OCI-LY7 (cell line): Measurements from ENCODE around the gene RSL24D1. TPM values are rescaled to one million over a fixed set of nuclear protein-coding genes. Genes with fewer than 3 reads are reported as not detected.

Experiments used
- BruUV-seq: library from RNA; stranded (reverse); fragments of 400-500 nt; replicated peaks from 2 replicates; lab custom pipeline; 2021; lab: Mats Ljungman, UMichigan
- CTCF ChIA-PET: fragments of 300-600 bp; sonication (Branson Sonifier 250); formaldehyde crosslinking; loops from one replicate; lab custom pipeline; 2022; ENCODE audit warnings: antibody characterized with exemption; ENCODE audit not compliant: unreplicated experiment; lab: Charles Lee
- POLR2A ChIA-PET: fragments of 300-600 bp; sonication (Branson Sonifier 250); formaldehyde crosslinking; loops from one replicate; lab custom pipeline; 2022; ENCODE audit warnings: antibody characterized with exemption; lab: Charles Lee
- DNase-seq: peaks from one replicate; pipeline ENCODE4 v3.0.0-alpha.2; 2015; ENCODE audit warnings: low spot score
- H2AFZ ChIP-seq: fragments of 200-600 bp; sonication (generic), shearing (Covaris generic); 2 replicates; pipeline ENCODE4 v1.6.1; 2014; ENCODE audit warnings: mild to moderate bottlenecking, antibody characterized with exemption, low read length, moderate library complexity
- H3K27ac ChIP-seq: fragments of 200-600 bp; sonication (generic); 2 replicates; pipeline ENCODE4 v1.5.1; 2014; ENCODE audit warnings: mixed run types, low read depth, mild to moderate bottlenecking, moderate library complexity, low read length, inconsistent platforms; ENCODE audit not compliant: poor library complexity, severe bottlenecking
- H3K36me3 ChIP-seq: fragments of 200-600 bp; sonication (generic); 2 replicates; pipeline ENCODE4 v1.6.1; 2014; ENCODE audit warnings: mild to moderate bottlenecking, antibody characterized with exemption, low read length, moderate library complexity, mixed read lengths; ENCODE audit not compliant: insufficient read depth
- H3K4me1 ChIP-seq: fragments of 200-600 bp; sonication (generic); 2 replicates; pipeline ENCODE4 v1.5.1; 2014; ENCODE audit warnings: mild to moderate bottlenecking, low read length; ENCODE audit not compliant: insufficient read depth, poor library complexity, severe bottlenecking
- H3K4me2 ChIP-seq: fragments of 200-600 bp; sonication (generic); 2 replicates; pipeline ENCODE4 v1.6.1; 2014; ENCODE audit warnings: mild to moderate bottlenecking, low read length
- H3K4me3 ChIP-seq: fragments of 200-600 bp; sonication (generic); 2 replicates; pipeline ENCODE4 v1.5.1; 2014; ENCODE audit warnings: mild to moderate bottlenecking, low read depth, low read length; ENCODE audit not compliant: poor library complexity, severe bottlenecking
- H3K79me2 ChIP-seq: fragments of 200-600 bp; sonication (generic); 2 replicates; pipeline ENCODE4 v1.6.1; 2016; ENCODE audit warnings: low read depth, mild to moderate bottlenecking, low read length, moderate library complexity, mixed read lengths; ENCODE audit not compliant: insufficient read depth
- H3K9me2 ChIP-seq: fragments of 200-600 bp; sonication (generic); 2 replicates; pipeline ENCODE4 v1.6.1; 2016; ENCODE audit warnings: mild to moderate bottlenecking, low read length, mixed read lengths; ENCODE audit not compliant: insufficient read depth
- H3K9me3 ChIP-seq: fragments of 200-600 bp; sonication (generic); 2 replicates; pipeline ENCODE4 v1.6.1; 2014; ENCODE audit warnings: mild to moderate bottlenecking, mixed run types, low read length, mixed read lengths
- H4K20me1 ChIP-seq: fragments of 200-600 bp; sonication (generic); 2 replicates; pipeline ENCODE4 v1.6.1; 2014; ENCODE audit warnings: mild to moderate bottlenecking, antibody characterized with exemption, low read length, moderate library complexity, mixed read lengths; ENCODE audit not compliant: insufficient read depth
- CTCF ChIP-seq: fragments of 200-600 bp; sonication (generic); conservative IDR thresholded peaks from 2 replicates; pipeline ENCODE4 v1.5.1; 2014; ENCODE audit warnings: mild to moderate bottlenecking, antibody characterized with exemption, low read length, moderate library complexity, mixed read lengths
- EZH2phosphoT487 ChIP-seq: fragments of 200-600 bp; sonication (generic); IDR thresholded peaks from 2 replicates; pipeline ENCODE4 v1.6.1; 2018; ENCODE audit warnings: low read depth, borderline replicate concordance, mild to moderate bottlenecking, mixed run types, antibody characterized with exemption, low read length, moderate library complexity, mixed read lengths
- intact Hi-C: fragments of 100-400 bp; cut with micrococcal nuclease; formaldehyde crosslinking; loops from one replicate; pipeline ENCODE4 v1.10.0; 2022; ENCODE audit not compliant: unreplicated experiment
- total RNA-seq, 2 experiments: library from RNA; depleted of rRNA in 1 of 2; stranded (reverse); fragments of >200 nt in 1 of 2; shearing (Covaris generic) in 1 of 2; gene quantifications; 2 replicates each; pipeline ENCODE4 v1.2.3, GENCODE V29; 2014 to 2022

RSL24D1 gene
- total RNA-seq, 2 experiments from 2014 or later = 117 to 145 TPM

DNA sequence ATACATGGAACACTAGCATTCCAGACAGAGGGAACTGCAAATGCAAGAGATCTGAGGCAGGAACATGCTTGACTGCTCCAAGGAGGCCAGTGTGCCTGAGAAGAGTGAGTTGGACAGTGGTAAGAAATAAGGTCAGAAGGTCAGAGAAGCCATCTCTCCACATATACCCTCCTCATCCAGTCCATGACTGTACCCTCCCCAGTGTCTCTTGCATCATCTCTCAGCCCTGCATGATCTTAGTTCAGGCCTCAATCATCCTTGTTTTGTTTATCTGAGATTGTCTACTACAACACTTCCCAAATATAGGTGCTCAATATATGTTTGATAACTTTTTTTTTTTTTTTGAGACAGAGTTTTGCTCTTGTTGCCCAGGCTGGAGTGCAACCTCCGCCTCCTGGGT lies 5.5 kb upstream of the RSL24D1 start:
- ChIA-PET CTCF (no interaction called here), POLR2A (no interaction called here)
- DNase-seq = no peak
- no peaks in the 10 kb centered on the region for H3K9me2 ChIP-seq
- no peaks in the 10 kb centered on the region for H4K20me1 ChIP-seq
- H3K9me3 ChIP-seq = peaks cover 21% of the 10 kb centered on the region; the same call in 1 of the 2 replicates
- H2AFZ ChIP-seq = no peak overlapping the region
- no peak for TF ChIP-seq CTCF
- no peak for TF ChIP-seq EZH2phosphoT487
- no peaks in the 10 kb centered on the region; the same call in 1 of the 2 replicates for H3K36me3 ChIP-seq
- intact Hi-C loops = no loop called here
- H3K27ac ChIP-seq = no peak overlapping the region
- peaks cover 8% of the 10 kb centered on the region for H3K4me1 ChIP-seq
- no peak overlapping the region for H3K4me2 ChIP-seq
- no peaks in the 10 kb centered on the region; the same call in 1 of the 2 replicates for H3K79me2 ChIP-seq
- no TSS peak for BruUV-seq
- H3K4me3 ChIP-seq = no peak overlapping the region

GRCh38 chr15:55198706-55199105 lies 2.0 kb upstream of the RSL24D1 start:
- intact Hi-C loops = loop anchor here (5.0 kb wide), 2 partner anchors 89 to 209 kb away; partner anchors contain the start of genes CCPG1, PIERCE2 and RAB27A
- Histone ChIP-seq H3K4me1 (peaks cover 27% of the 10 kb centered on the region), H3K27ac (no peak overlapping the region), H4K20me1 (peaks cover 24% of the 10 kb centered on the region), H3K4me2 (no peak overlapping the region), H3K36me3 (peaks cover 26% of the 10 kb centered on the region), H3K79me2 (peaks cover 30% of the 10 kb centered on the region), H3K4me3 (no peak overlapping the region), H2AFZ (peak overlapping the region; percentile 98; the same call in 1 of the 2 replicates), H3K9me2 (no peaks in the 10 kb centered on the region), H3K9me3 (peaks cover 21% of the 10 kb centered on the region; the same call in 1 of the 2 replicates)
- DNase-seq = no peak
- POLR2A ChIA-PET = no interaction called here
- TF ChIP-seq EZH2phosphoT487 (no peak), CTCF (no peak)
- BruUV-seq = no TSS peak
- CTCF ChIA-PET = no interaction called here

DNA sequence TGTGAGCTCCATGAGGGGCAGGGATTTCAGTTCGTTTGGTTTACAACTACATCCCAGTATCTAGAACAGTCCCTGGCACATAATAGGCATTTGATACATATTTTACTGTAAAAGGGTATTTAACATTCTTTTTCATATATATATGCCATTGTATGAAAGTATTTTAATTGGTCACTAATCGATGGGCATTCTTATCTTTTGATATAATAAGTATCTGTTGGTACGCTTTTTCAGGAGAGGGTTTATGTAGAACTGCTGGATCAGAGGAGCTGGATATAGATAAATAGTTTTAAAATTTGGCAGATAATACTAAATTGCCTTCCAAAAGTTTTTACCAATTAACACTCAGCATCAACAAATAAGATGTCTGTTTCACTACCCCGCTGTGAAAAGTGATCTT lies 978 bp upstream of the RSL24D1 start:
- CTCF ChIA-PET = no interaction called here
- Histone ChIP-seq H3K4me1 (peaks cover 33% of the 10 kb centered on the region), H3K4me2 (peak overlapping the region; percentile 91), H3K9me2 (no peaks in the 10 kb centered on the region), H3K79me2 (peaks cover 40% of the 10 kb centered on the region), H4K20me1 (peaks cover 31% of the 10 kb centered on the region), H3K9me3 (peaks cover 21% of the 10 kb centered on the region; the same call in 1 of the 2 replicates), H3K36me3 (peaks cover 35% of the 10 kb centered on the region), H3K27ac (peak overlapping the region; percentile 96), H3K4me3 (peak overlapping the region; percentile 98), H2AFZ (peak overlapping the region; percentile 98)
- no TSS peak for BruUV-seq
- no peak for TF ChIP-seq CTCF
- TF ChIP-seq EZH2phosphoT487 = no peak
- POLR2A ChIA-PET = interaction anchor here (0.6 to 1.4 kb wide), 6 partner anchors 11 to 1047 kb away, joined by 3 to 5 read pairs (median 3); no protein-coding TSS in a partner anchor
- intact Hi-C loops = loop anchor here (5.0 kb wide), 2 partner anchors 90 to 210 kb away; partner anchors contain the start of genes CCPG1, PIERCE2 and RAB27A
- DNase-seq = no peak
